Right lobe of liver (tissue), 6 donors: ENCODE data around the gene SEPSECS. TPM values are rescaled to one million over a fixed set of nuclear protein-coding genes. Genes with fewer than 3 reads are reported as not detected.

Source experiments
- ATAC-seq, 4 donors: fragments of 200-7000 bp; cut with Tn5 transposase; one replicate each; pipeline ENCODE4 v1.9.1; 2020; ENCODE audit warnings: mild to moderate bottlenecking in 4 of 4, moderate library complexity in 4 of 4
- DNase-seq, 3 donors: peaks; one replicate each; pipeline ENCODE4 v3.0.0-alpha.2; 2020
- H3K27ac ChIP-seq, 3 donors: fragments of 200-600 bp; one replicate each; pipeline ENCODE4 v1.8.0; 2022
- H3K27me3 ChIP-seq, 2 donors: fragments of 200-600 bp; one replicate each; pipeline ENCODE4 v1.8.0; 2022
- H3K36me3 ChIP-seq, 4 donors: fragments of 200-600 bp; sonication (generic) in 1 of 4; one replicate each; pipeline versions ENCODE4 v1.5.1 to v1.8.0; 2017 to 2022; ENCODE audit warnings: control low read depth in 1 of 4
- H3K4me1 ChIP-seq, 4 donors: fragments of 200-600 bp; sonication (generic) in 1 of 4; one replicate each; pipeline versions ENCODE4 v1.5.1 to v1.8.0; 2017 to 2022; ENCODE audit warnings: control low read depth in 1 of 4
- H3K4me3 ChIP-seq, 3 donors: fragments of 200-600 bp; one replicate each; pipeline ENCODE4 v1.8.0; 2022
- H3K9me3 ChIP-seq, 4 donors: fragments of 200-600 bp; sonication (generic) in 1 of 4; one replicate each; pipeline versions ENCODE4 v1.5.1 to v1.8.0; 2017 to 2022; ENCODE audit warnings: control low read depth in 1 of 4
- POLR2A ChIP-seq: fragments of 450-650 bp; IDR thresholded peaks from one replicate; pipeline ENCODE4 v1.6.1; 2017; ENCODE audit warnings: antibody characterized with exemption, mild to moderate bottlenecking
- WGBS: methylation state at CpG from one replicate; pipeline ENCODE4 v1.1.6; 2018; ENCODE audit warnings: low coverage, low lambda C conversion rate; ENCODE audit not compliant: insufficient coverage; ENCODE audit errors: missing lambda C conversion rate; 5-methylcytosine and 5-hydroxymethylcytosine counted together
- intact Hi-C, 2 donors: fragments of 100-400 bp; cut with DNase I; formaldehyde crosslinking; loops; one replicate each; pipeline versions ENCODE4 v1.11.2 to v1.14.1; 2022
- total RNA-seq, 6 experiments: library from RNA; depleted of rRNA in 2 of 6; stranded (reverse); fragments of >200 nt in 2 of 6; fragmentation: NEBNext Ultra II Directional in 3 of 6; extraction: Animal tissue kit (Norgen Biotek cat#: 25700) in 3 of 6; gene quantifications; one replicate each; pipeline versions ENCODE4 v1.1.0 to v1.2.4, GENCODE V29; 2016 to 2023
- TF ChIP-seq, protein P1 (sequence below), 4 donors: fragments of 200-600 bp in 3 of 4; fragments of 450-650 bp in 1 of 4; IDR thresholded peaks; one replicate each; pipeline versions ENCODE4 v1.5.1 to v1.8.0; 2016 to 2022; ENCODE audit warnings: antibody characterized with exemption in 4 of 4, mild to moderate bottlenecking in 2 of 4
- donor health status: DM: no; HTN: yes; CAD: no.
- donor health status: DM: no; HTN: no; CAD: no.
- donor health status: DM: no; HTN: no; CAD: no.
- donor health status: DM: no; HTN: yes; CAD: no.
- donor health status: DM: no; HTN: yes; CAD: no.

SEPSECS gene
- total RNA-seq, 6 experiments from 2014 or later, result 17.0 to 26.6 (median 22.7) TPM

DNA sequence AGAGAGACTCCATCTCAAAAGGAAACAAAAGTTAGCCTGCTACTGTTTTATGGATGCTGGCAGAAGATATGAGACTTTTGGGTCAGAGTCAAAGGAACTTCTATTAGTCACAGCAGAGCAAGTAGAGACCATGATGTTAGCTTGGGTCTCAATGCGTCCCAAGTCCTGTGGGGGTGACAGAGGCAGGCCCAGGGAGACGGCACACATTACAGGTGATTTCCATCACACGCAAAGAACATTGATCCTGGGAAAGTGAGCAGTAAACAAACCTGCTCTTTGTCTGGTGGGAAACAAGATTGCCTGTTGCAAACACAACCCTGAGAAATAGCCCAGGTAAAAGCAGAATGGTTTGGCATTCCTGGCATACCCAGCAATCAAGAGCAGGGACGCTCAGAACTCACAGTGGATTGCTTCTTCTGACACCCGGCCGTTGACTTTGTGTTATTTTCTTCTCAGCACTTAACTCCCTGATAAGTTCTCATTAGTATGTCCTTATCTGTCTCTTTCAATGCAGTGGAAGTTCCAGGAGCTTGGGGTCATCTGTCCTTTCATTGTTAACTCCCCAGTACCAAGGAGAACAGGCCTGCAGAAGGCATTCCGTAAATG lies 78.3 kb downstream of the SEPSECS start:
- DNase-seq, result no peak
- no peak for ATAC-seq

DNA sequence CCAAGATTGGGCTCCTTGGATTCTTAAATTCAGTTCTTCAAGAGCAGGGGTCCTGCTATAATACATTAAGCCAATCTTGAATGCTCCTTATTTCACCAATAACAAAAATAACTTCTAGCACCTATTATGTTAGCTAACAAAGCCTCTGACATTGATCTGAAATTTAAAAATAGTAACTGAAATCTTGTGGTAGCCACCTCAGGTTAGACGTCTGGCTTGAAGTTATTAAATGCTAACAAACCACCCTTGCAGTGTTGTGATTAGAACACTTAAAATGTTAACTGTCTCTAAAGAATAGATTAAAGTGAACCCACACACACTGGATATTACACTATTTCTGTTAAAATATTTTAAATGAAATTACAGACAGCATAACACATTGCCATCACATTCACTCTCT lies 79.7 kb downstream of the SEPSECS start:
- Histone ChIP-seq H3K9me3 (no peaks in the 10 kb centered on the region), H3K4me3 (no peak overlapping the region), H3K4me1 (no peaks in the 10 kb centered on the region), H3K27ac (no peak overlapping the region), H3K27me3 (no peaks in the 10 kb centered on the region), H3K36me3 (no peaks in the 10 kb centered on the region)
- no peak for ATAC-seq
- WGBS, result 50% methylated on average over 1 of the region's 1 CpG
- no peak for TF ChIP-seq POLR2A
- TF ChIP-seq, protein P1, sequence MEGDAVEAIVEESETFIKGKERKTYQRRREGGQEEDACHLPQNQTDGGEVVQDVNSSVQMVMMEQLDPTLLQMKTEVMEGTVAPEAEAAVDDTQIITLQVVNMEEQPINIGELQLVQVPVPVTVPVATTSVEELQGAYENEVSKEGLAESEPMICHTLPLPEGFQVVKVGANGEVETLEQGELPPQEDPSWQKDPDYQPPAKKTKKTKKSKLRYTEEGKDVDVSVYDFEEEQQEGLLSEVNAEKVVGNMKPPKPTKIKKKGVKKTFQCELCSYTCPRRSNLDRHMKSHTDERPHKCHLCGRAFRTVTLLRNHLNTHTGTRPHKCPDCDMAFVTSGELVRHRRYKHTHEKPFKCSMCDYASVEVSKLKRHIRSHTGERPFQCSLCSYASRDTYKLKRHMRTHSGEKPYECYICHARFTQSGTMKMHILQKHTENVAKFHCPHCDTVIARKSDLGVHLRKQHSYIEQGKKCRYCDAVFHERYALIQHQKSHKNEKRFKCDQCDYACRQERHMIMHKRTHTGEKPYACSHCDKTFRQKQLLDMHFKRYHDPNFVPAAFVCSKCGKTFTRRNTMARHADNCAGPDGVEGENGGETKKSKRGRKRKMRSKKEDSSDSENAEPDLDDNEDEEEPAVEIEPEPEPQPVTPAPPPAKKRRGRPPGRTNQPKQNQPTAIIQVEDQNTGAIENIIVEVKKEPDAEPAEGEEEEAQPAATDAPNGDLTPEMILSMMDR (IDR thresholded peaks at IDR 0.05), result no peak
- intact Hi-C loops, result no loop called here
- DNase-seq, result no peak

More for the DNA sequence above, 78.3 kb downstream of the SEPSECS start:
- Histone ChIP-seq H3K27me3 (no peaks in the 10 kb centered on the region), H3K36me3 (no peaks in the 10 kb centered on the region), H3K4me3 (no peak overlapping the region), H3K27ac (no peak overlapping the region), H3K4me1 (no peaks in the 10 kb centered on the region), H3K9me3 (no peaks in the 10 kb centered on the region)
- intact Hi-C loops, result no loop called here
- 54% methylated on average over 5 of the region's 7 CpGs for WGBS
- TF ChIP-seq, protein P1 (IDR thresholded peaks at IDR 0.05), result no peak
- no peak for TF ChIP-seq POLR2A

DNA sequence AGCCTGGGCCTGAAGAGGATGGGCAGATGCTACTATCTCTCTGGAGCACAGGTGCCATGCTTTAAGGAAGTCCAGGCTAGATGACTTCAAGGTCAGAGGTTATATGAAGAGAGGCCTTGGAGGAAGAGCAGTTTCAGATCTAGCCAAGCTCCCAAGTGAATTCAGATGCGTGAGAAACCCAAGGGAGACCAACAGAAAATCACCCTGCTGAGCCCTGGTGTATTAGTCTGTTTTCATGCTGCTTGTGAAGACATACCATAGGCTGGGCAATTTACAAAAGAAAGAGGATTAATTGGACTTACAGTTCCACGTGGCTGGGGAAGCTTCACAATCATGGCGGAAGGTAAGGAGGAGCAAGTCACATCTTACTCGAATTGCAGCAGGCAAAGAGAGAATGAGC lies 81.7 kb downstream of the SEPSECS start:
- DNase-seq (no peak), ATAC-seq (no peak)
- TF ChIP-seq POLR2A, result no peak
- TF ChIP-seq, protein P1 (IDR thresholded peaks at IDR 0.05), result no peak
- no peak overlapping the region for H3K27ac ChIP-seq
- H3K4me1 ChIP-seq, result no peaks in the 10 kb centered on the region
- no peaks in the 10 kb centered on the region for H3K27me3 ChIP-seq
- intact Hi-C loops, result no loop called here
- 62% methylated on average over 4 of the region's 4 CpGs for WGBS
- no peaks in the 10 kb centered on the region for H3K36me3 ChIP-seq
- no peaks in the 10 kb centered on the region for H3K9me3 ChIP-seq
- no peak overlapping the region for H3K4me3 ChIP-seq

DNA sequence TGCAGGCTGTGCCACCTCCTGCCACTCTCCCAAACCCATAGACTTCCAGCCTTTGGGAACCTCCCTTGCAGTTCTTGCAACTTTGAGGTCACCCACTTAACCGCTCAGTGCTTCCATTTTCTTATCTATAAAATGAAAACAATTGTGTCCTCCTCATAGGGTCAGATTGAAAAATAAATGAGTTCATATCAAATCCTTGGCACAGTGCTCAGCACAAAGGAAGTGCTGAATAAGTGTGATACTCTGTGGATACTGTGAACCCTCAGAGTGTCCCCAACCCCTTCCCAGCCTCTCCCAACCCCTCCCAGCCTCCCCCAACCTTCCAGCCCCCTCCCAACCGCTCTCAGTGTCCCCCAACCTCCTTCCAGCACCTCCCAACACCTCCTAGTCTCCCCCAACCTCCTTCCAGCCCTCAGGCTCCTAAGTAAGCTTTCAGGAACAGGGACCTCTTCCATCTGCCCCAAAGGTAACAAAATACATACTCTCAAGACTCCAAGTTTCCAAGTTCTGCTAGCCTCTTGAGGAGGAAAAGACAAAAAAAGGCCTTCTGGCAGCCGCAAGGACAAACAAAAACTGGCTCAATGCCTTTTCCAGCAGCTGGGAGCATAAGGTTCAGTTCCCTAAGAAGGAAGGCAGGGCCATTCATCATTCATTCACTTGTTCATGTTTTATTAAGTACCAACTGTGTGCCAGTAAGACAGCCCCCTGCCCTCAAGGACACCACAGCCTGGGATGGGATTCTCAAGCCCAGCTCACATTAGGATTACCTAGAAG lies 83.4 kb downstream of the SEPSECS start:
- no peak for DNase-seq
- Histone ChIP-seq H3K4me1 (no peaks in the 10 kb centered on the region), H3K9me3 (no peaks in the 10 kb centered on the region), H3K36me3 (no peaks in the 10 kb centered on the region), H3K27me3 (no peaks in the 10 kb centered on the region), H3K27ac (no peak overlapping the region), H3K4me3 (no peak overlapping the region)
- peak in 1 of 4 donors; percentile 25 for ATAC-seq
- intact Hi-C loops, result no loop called here
- TF ChIP-seq, protein P1 (IDR thresholded peaks at IDR 0.05), result no peak
- TF ChIP-seq POLR2A, result no peak
- 34% methylated on average over 3 of the region's 3 CpGs for WGBS
